IMR-90 (cell line): Measurements from ENCODE around the gene KCNAB2. TPM values are rescaled to one million over a fixed set of nuclear protein-coding genes. Genes with fewer than 3 reads are reported as not detected.

ENCODE experiments used
- polyA plus RNA-seq, 3 experiments: library from polyadenylated mRNA; depleted of rRNA; stranded (reverse); fragments of >200 nt; gene quantifications; 2 replicates each; pipeline ENCODE4 v1.2.3, GENCODE V29; 2012; ENCODE audit warnings: low replicate concordance in 1 of 3
- total RNA-seq: library from RNA; depleted of rRNA; stranded (reverse); fragments of >200 nt; gene quantifications from 2 replicates; pipeline ENCODE4 v1.2.3, GENCODE V29; 2012; rRNA removed

Gene KCNAB2
- total and polyA plus RNA-seq, 2 of the 4 experiments (the other 2 are of a cell fraction) = 1.3 to 4.2 TPM

Other genes starting within 250 kb of the KCNAB2 start
- 1.4 and 2.0 TPM in 2 replicates for gene NPHP4, start 53.5 kb upstream of the KCNAB2 start, total RNA-seq
- gene NPHP4, start 53.5 kb upstream of the KCNAB2 start, polyA plus RNA-seq (2012; rRNA removed) = 5.5 and 5.8 TPM in 2 replicates
- under 0.01 TPM in 1 of 2 replicates, not detected in the other for gene CHD5, start 134.4 kb downstream of the KCNAB2 start, total RNA-seq
- 0.06 and 0.09 TPM in 2 replicates for gene CHD5, start 134.4 kb downstream of the KCNAB2 start, polyA plus RNA-seq (2012; rRNA removed)
- 26.2 and 71.9 TPM in 2 replicates for gene RPL22, start 153.7 kb downstream of the KCNAB2 start, total RNA-seq
- gene RPL22, start 153.7 kb downstream of the KCNAB2 start, polyA plus RNA-seq (2012; rRNA removed) = 131 and 154 TPM in 2 replicates
- 2.7 and 3.9 TPM in 2 replicates for gene RNF207, start 160.2 kb downstream of the KCNAB2 start, total RNA-seq
- 17.2 and 42.9 TPM in 2 replicates for gene RNF207, start 160.2 kb downstream of the KCNAB2 start, polyA plus RNA-seq (2012; rRNA removed)
- gene ICMT, start 190.1 kb downstream of the KCNAB2 start, total RNA-seq = 53.9 and 61.7 TPM in 2 replicates
- gene ICMT, start 190.1 kb downstream of the KCNAB2 start, polyA plus RNA-seq (2012; rRNA removed) = 36.4 and 37.2 TPM in 2 replicates
- gene HES3, start 198.3 kb downstream of the KCNAB2 start, total RNA-seq = not detected in 2 replicates
- not detected in 2 replicates for gene HES3, start 198.3 kb downstream of the KCNAB2 start, polyA plus RNA-seq (2012; rRNA removed)
- 1.7 and 1.8 TPM in 2 replicates for gene GPR153, start 215.2 kb downstream of the KCNAB2 start, total RNA-seq
- gene GPR153, start 215.2 kb downstream of the KCNAB2 start, polyA plus RNA-seq (2012; rRNA removed) = 5.2 and 6.5 TPM in 2 replicates